ENCODE results near the gene CYSTM1. TPM values are rescaled to one million over a fixed set of nuclear protein-coding genes. Genes with fewer than 3 reads are reported as not detected.

Gene CYSTM1
- total and polyA plus RNA-seq, 10 donors = 25.8 to 78.3 (median 38.3) TPM

- TF ChIP-seq POLR2AphosphoS5 (IDR thresholded peaks at IDR 0.05) = no peak
- no peak for TF ChIP-seq CTCF (IDR thresholded peaks at IDR 0.05 in 8 of 11, conservative IDR thresholded peaks at IDR 0.05 in 3 of 11)
- TF ChIP-seq POLR2A (IDR thresholded peaks at IDR 0.05) = no peak
- DNase-seq = no peak
- 76 to 86% (median 82%) methylated on average over 5 of the region's 5 CpGs for WGBS, 5 donors
Observed at GRCh38 chr5:140221697-140222223, 46.8 kb downstream of the CYSTM1 start.

GRCh38 chr5:140222416-140222815, 47.4 kb downstream of the CYSTM1 start:
- peaks cover 0 to 7% (median 0%) of the 10 kb centered on the region in 6 donors for H3K36me3 ChIP-seq
- no peaks in the 10 kb centered on the region for H3K9me3 ChIP-seq
- 83 to 100% (median 92%) methylated on average over 1 of the region's 1 CpG for WGBS, 5 donors
- H3K4me1 ChIP-seq = peaks cover 0 to 39% (median 6%) of the 10 kb centered on the region in 6 donors
- intact Hi-C loops (cut with DNase I; ENCODE audit: low total_unique reads) = no loop called here
- no peak overlapping the region for H3K4me3 ChIP-seq
- peak overlapping the region in 1 of 8 donors; percentile 16 for H3K27ac ChIP-seq
- DNase-seq = no peak
- H3K27me3 ChIP-seq (replicated peaks in 1 of 7) = peaks cover 0 to 13% (median 0%) of the 10 kb centered on the region in 7 donors
- no peak for TF ChIP-seq CTCF (IDR thresholded peaks at IDR 0.05 in 8 of 11, conservative IDR thresholded peaks at IDR 0.05 in 3 of 11)
- no peak for TF ChIP-seq POLR2AphosphoS5 (IDR thresholded peaks at IDR 0.05)
- no peak for TF ChIP-seq POLR2A (IDR thresholded peaks at IDR 0.05)

More at GRCh38 chr5:140221697-140222223, 46.8 kb downstream of the CYSTM1 start:
- Histone ChIP-seq H3K9me3 (no peaks in the 10 kb centered on the region), H3K4me1 (peaks cover 0 to 43% (median 7%) of the 10 kb centered on the region in 6 donors), H3K36me3 (peaks cover 0 to 7% (median 0%) of the 10 kb centered on the region in 6 donors), H3K27ac (peak overlapping the region in 2 of 8 donors; percentile 1 to 16), H3K4me3 (no peak overlapping the region), H3K27me3 (replicated peaks in 1 of 7) (peaks cover 0 to 6% (median 0%) of the 10 kb centered on the region in 7 donors)
- intact Hi-C loops (cut with DNase I; ENCODE audit: low total_unique reads) = no loop called here

- no peak overlapping the region for H3K4me3 ChIP-seq
- H3K27me3 ChIP-seq (replicated peaks in 1 of 7) = peaks cover 0 to 13% (median 0%) of the 10 kb centered on the region in 7 donors
- 82 to 97% (median 91%) methylated on average over 3 of the region's 3 CpGs for WGBS, 5 donors
- intact Hi-C loops (cut with DNase I; ENCODE audit: low total_unique reads) = no loop called here
- peaks cover 0 to 46% (median 10%) of the 10 kb centered on the region in 6 donors for H3K4me1 ChIP-seq
- no peaks in the 10 kb centered on the region for H3K9me3 ChIP-seq
- TF ChIP-seq CTCF (IDR thresholded peaks at IDR 0.05 in 8 of 11, conservative IDR thresholded peaks at IDR 0.05 in 3 of 11) (no peak), POLR2A (IDR thresholded peaks at IDR 0.05) (no peak), POLR2AphosphoS5 (IDR thresholded peaks at IDR 0.05) (no peak)
- DNase-seq = no peak
- no peak overlapping the region for H3K27ac ChIP-seq
- H3K36me3 ChIP-seq = peaks cover 0 to 7% (median 0%) of the 10 kb centered on the region in 6 donors
Observed at GRCh38 chr5:140223567-140223966, 48.6 kb downstream of the CYSTM1 start.

GRCh38 chr5:140224658-140225057, 49.7 kb downstream of the CYSTM1 start:
- Histone ChIP-seq H3K9me3 (no peaks in the 10 kb centered on the region), H3K36me3 (no peaks in the 10 kb centered on the region), H3K27me3 (replicated peaks in 1 of 7) (peaks cover 0 to 17% (median 0%) of the 10 kb centered on the region in 7 donors), H3K4me1 (peaks cover 0 to 43% (median 12%) of the 10 kb centered on the region in 6 donors), H3K4me3 (no peak overlapping the region), H3K27ac (no peak overlapping the region)
- DNase-seq = no peak
- WGBS, 5 donors = 91 to 97% (median 95%) methylated on average over 3 of the region's 3 CpGs
- no peak for TF ChIP-seq POLR2A (IDR thresholded peaks at IDR 0.05)
- TF ChIP-seq CTCF (IDR thresholded peaks at IDR 0.05 in 8 of 11, conservative IDR thresholded peaks at IDR 0.05 in 3 of 11) = no peak
- no peak for TF ChIP-seq POLR2AphosphoS5 (IDR thresholded peaks at IDR 0.05)
- intact Hi-C loops (cut with DNase I; ENCODE audit: low total_unique reads) = no loop called here
